ENCODE measurements around the gene ASCL3. TPM values are rescaled to one million over a fixed set of nuclear protein-coding genes. Genes with fewer than 3 reads are reported as not detected.

ASCL3 gene
- total RNA-seq, 2 donors from 2014 or later, result not detected

Other genes starting within 250 kb of the ASCL3 start
- 10 to 100 TPM; 25.9 to 32.9 TPM for gene AKIP1, start 31.8 kb downstream of the ASCL3 start, total RNA-seq
- not detected for gene C11orf16, start 10.1 kb downstream of the ASCL3 start, total RNA-seq
- 10 to 100 TPM; 13.2 to 21.6 TPM for gene TMEM9B, start 21.4 kb upstream of the ASCL3 start, total RNA-seq
- 1 to 10 TPM; 2.3 to 3.0 TPM for gene NRIP3, start 61.0 kb upstream of the ASCL3 start, total RNA-seq
- gene SCUBE2, start 148.6 kb upstream of the ASCL3 start, total RNA-seq, result under 1 TPM; 0.61 to 0.70 TPM

Measured in activated naive CD4-positive, alpha-beta T cell treated with anti-CD3 and anti-CD28 coated beads, Interleukin-2, amount 50 U/mL, for 72 hours (primary cell).